HL-60 (cell line): ENCODE data around the gene NPM1.

ENCODE experiments used
- DNase-seq, 2 experiments: peaks; one replicate each; pipeline ENCODE4 v3.0.0-alpha.2; 2010 to 2020; ENCODE audit warnings: low read depth in 1 of 2, low spot score in 1 of 2
- H3K27ac ChIP-seq: fragments of 250-450 bp; sonication (Bioruptor Pico); replicated peaks from 2 replicates; pipeline ENCODE4 v1.5.1; 2020; ENCODE audit warnings: mild to moderate bottlenecking, moderate library complexity
- H3K27me3 ChIP-seq: fragments of 250-450 bp; sonication (Bioruptor Pico); 2 replicates; pipeline ENCODE4 v1.5.1; 2021; ENCODE audit warnings: mild to moderate bottlenecking, moderate library complexity; ENCODE audit not compliant: insufficient read depth, poor library complexity, severe bottlenecking
- H3K4me3 ChIP-seq: replicated peaks from 2 replicates; pipeline ENCODE4 v1.5.1; 2011; ENCODE audit warnings: mild to moderate bottlenecking, control low read depth, low read length; ENCODE audit not compliant: insufficient read depth
- GABPA ChIP-seq: IDR thresholded peaks from 2 replicates; pipeline ENCODE4 v1.6.1; 2012; ENCODE audit warnings: low read depth
- POLR2AphosphoS5 ChIP-seq: IDR thresholded peaks from 2 replicates; pipeline ENCODE4 v1.6.1; 2012; ENCODE audit warnings: low read depth
- SPI1 ChIP-seq: IDR thresholded peaks from 2 replicates; pipeline ENCODE4 v1.6.1; 2012; ENCODE audit warnings: low read depth, mild to moderate bottlenecking, borderline replicate concordance
- TF ChIP-seq, protein P1 (sequence below): IDR thresholded peaks from one replicate; pipeline ENCODE4 v1.5.1; 2011; ENCODE audit warnings: low read length, control low read depth, inconsistent platforms; ENCODE audit not compliant: insufficient read depth
- TF ChIP-seq, protein P2 (sequence below): IDR thresholded peaks from 2 replicates; pipeline ENCODE4 v1.6.1; 2012; ENCODE audit warnings: low read depth; ENCODE audit not compliant: insufficient replicate concordance

The NPM1 gene

DNA sequence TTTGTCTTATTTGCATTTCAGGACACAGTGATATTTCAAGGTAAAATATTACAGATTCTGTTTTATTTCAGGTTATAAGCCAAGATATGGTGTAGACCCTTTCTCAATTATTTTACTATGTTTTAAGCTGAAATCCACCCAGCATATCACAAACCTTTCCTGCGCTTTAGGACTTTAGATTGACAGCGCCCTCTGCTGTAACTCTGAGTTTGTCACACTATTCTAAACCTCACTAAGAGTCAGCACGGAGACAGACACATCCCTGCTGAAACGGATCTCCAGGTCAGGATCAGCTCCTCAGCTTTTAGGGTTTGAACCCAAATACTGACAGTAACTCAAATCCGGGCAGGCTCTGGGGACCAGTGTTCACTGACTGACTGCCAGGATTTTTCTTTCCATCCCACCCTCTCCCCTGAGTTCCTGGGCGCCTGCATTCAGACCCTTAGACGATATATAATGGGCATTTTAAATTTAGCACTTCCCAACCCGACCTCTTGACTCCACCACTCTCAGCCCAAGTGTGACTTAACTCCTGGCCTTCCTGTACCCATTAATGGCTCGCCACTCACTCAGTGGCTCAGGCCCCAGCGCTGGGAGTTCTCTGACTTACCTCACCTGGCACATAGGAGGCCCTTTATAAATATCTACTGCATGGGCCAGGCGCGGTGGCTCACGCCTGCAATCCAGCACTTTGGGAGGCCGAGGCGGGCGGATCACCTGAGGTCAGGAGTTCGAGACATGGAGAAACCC, 45.1 kb upstream of the NPM1 start:
- H3K27me3 ChIP-seq = peaks cover under 1% of the 10 kb centered on the region
- no peak overlapping the region for H3K27ac ChIP-seq
- H3K4me3 ChIP-seq = no peak overlapping the region
- no peak for TF ChIP-seq GABPA
- TF ChIP-seq, protein P1, sequence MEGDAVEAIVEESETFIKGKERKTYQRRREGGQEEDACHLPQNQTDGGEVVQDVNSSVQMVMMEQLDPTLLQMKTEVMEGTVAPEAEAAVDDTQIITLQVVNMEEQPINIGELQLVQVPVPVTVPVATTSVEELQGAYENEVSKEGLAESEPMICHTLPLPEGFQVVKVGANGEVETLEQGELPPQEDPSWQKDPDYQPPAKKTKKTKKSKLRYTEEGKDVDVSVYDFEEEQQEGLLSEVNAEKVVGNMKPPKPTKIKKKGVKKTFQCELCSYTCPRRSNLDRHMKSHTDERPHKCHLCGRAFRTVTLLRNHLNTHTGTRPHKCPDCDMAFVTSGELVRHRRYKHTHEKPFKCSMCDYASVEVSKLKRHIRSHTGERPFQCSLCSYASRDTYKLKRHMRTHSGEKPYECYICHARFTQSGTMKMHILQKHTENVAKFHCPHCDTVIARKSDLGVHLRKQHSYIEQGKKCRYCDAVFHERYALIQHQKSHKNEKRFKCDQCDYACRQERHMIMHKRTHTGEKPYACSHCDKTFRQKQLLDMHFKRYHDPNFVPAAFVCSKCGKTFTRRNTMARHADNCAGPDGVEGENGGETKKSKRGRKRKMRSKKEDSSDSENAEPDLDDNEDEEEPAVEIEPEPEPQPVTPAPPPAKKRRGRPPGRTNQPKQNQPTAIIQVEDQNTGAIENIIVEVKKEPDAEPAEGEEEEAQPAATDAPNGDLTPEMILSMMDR = peak; percentile 56
- DNase-seq = peak in 1 of 2 experiments; percentile 43

DNA sequence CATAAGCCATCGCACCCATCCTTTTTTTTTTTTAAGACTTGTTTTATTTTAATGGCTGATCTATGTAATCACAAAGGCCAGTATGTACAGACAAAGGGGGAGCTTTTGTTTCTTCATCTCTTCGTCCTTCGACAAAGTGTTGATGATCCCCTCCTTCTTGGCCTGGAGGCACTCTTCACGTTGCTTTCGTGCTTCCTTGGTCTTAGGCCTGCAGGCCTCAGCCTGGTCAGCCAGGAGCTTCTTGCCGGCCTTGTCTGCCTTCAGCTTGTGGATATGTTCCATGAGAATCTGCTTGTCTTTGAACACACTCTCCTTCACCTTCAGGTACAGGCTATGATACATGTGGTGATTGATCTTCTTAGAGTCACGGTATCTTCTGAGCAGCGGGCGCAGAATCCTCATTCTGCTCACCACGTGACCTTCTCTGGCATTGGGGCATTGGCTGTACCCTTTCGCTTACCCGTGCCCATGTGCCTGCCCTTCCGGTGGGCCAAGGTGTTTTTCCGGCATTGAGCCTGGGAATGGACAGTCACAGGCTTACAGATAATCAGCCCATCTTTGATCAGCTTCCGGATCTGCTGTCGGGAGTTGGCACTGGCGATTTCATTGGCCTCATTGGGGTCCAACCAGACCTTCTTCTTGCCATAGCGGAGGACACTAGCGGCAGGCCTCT, 42.6 kb upstream of the NPM1 start:
- Histone ChIP-seq H3K27ac (no peak overlapping the region), H3K27me3 (no peaks in the 10 kb centered on the region), H3K4me3 (no peak overlapping the region)
- DNase-seq = no peak
- TF ChIP-seq, protein P1 = no peak
- no peak for TF ChIP-seq SPI1
- no peak for TF ChIP-seq GABPA
- TF ChIP-seq, protein P2, sequence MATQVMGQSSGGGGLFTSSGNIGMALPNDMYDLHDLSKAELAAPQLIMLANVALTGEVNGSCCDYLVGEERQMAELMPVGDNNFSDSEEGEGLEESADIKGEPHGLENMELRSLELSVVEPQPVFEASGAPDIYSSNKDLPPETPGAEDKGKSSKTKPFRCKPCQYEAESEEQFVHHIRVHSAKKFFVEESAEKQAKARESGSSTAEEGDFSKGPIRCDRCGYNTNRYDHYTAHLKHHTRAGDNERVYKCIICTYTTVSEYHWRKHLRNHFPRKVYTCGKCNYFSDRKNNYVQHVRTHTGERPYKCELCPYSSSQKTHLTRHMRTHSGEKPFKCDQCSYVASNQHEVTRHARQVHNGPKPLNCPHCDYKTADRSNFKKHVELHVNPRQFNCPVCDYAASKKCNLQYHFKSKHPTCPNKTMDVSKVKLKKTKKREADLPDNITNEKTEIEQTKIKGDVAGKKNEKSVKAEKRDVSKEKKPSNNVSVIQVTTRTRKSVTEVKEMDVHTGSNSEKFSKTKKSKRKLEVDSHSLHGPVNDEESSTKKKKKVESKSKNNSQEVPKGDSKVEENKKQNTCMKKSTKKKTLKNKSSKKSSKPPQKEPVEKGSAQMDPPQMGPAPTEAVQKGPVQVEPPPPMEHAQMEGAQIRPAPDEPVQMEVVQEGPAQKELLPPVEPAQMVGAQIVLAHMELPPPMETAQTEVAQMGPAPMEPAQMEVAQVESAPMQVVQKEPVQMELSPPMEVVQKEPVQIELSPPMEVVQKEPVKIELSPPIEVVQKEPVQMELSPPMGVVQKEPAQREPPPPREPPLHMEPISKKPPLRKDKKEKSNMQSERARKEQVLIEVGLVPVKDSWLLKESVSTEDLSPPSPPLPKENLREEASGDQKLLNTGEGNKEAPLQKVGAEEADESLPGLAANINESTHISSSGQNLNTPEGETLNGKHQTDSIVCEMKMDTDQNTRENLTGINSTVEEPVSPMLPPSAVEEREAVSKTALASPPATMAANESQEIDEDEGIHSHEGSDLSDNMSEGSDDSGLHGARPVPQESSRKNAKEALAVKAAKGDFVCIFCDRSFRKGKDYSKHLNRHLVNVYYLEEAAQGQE = no peak
- no peak for TF ChIP-seq POLR2AphosphoS5

DNA sequence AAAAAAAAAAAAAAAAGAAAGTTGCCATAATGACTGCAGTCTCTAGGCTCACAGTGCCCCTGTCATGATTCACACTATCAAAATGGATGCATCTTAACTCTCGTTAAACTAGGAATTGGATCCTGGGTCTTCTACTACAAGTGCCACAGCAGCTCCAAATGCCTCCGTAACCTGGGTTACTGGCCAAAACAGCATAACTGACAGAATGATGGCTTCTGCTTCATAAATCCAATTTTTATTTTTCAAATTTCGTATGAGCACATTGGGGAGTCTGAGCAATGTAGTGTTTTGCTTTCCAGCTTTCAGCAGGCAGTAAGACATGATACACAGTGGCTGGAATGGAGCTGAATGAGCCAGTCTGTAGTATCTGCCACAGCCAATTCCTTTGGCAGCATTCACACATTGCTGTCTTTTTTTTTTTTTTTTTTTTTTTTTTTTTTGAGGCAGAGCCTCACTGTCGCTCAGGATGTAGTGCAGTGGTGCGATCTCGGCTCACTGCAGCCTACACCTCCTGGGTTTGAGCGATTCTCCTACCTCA, 36.0 kb upstream of the NPM1 start:
- no peaks in the 10 kb centered on the region for H3K27me3 ChIP-seq
- TF ChIP-seq, protein P2 = no peak
- TF ChIP-seq GABPA (no peak), SPI1 (no peak), POLR2AphosphoS5 (no peak)
- TF ChIP-seq, protein P1 = no peak
- DNase-seq = no peak
- H3K27ac ChIP-seq = no peak overlapping the region
- H3K4me3 ChIP-seq = no peak overlapping the region
